DMS 273 (cell line): ENCODE data around the gene SLC5A6.

Experiments
- DNase-seq: peaks from one replicate; lab custom pipeline; 2025; ENCODE audit not compliant: unreplicated experiment; lab: John Stamatoyannopoulos, UW

SLC5A6 gene

GRCh38 chr2:27237341-27237945, 25.4 kb upstream of the SLC5A6 start:
- no peak for DNase-seq

DNA sequence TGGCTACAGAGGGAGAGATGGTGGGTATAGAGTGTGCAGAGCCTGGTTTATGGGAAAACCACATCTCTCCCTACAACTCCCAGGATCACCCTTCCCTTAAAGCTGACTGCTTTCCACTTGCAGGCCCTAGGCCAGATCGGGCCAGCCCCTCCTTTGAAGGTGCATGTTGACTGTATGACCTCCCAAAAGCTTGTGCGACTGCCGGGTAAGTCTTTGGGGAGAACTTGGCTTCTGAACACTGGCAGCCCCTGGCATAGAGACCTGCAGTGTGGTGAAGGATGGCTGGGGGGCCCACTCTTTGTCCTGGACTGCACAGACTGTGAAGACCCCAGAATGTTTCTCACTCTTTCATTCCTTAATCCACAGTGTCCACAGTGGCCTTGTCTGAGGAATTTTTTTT, 24.6 kb upstream of the SLC5A6 start:
- no peak for DNase-seq

- DNase-seq: no peak
Measured at GRCh38 chr2:27236136-27236535, 24.1 kb upstream of the SLC5A6 start.

- DNase-seq: no peak
Measured at GRCh38 chr2:27233341-27233740, 21.3 kb upstream of the SLC5A6 start.

DNA sequence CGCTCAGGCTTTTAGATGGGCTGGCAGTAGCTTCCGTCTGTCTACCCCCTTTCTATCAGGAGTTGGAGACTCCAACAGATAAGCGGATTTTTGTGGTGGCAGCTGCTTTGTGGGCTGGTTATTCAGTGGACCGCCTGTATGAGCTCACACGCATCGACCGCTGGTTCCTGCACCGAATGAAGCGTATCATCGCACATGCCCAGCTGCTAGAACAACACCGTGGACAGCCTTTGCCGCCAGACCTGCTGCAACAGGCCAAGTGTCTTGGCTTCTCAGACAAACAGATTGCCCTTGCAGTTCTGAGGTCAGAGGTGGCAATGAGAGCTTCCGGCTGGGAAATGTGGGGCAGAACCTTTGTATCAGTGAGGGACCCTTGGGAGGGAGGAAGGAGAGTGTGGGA, 19.9 kb upstream of the SLC5A6 start:
- DNase-seq: no peak

GRCh38 chr2:27227501-27227900, 15.4 kb upstream of the SLC5A6 start:
- DNase-seq: no peak

DNA sequence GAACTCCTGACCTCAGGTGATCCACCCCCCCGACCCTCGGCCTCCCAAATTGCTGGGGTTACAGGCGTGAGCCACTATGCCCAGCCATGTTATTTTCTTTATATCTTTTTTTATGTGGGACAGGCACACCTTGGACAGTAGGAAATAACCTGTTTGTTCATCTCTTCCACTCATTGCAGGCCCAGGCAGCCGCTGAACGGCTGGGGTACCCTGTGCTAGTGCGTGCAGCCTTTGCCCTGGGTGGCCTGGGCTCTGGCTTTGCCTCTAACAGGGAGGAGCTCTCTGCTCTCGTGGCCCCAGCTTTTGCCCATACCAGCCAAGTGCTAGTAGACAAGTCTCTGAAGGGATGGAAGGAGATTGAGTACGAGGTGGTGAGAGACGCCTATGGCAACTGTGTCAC, 13.5 kb upstream of the SLC5A6 start:
- DNase-seq: no peak

DNA sequence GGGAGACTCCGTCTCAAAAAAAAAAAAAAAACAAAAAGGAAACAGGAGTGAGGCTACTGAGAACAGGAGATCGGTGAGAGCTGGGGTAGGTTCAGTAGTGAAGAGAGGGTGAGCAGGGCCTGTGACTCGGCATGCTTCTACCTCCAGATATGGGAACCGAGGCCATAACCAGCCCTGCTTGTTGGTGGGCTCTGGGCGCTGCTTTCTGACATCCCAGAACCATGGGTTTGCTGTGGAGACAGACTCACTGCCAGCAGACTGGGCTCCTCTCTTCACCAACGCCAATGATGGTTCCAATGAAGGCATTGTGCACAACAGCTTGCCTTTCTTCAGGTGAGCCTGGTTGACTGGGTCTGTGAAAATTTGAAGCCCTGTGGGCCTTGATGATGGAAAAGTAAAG, 11.3 kb upstream of the SLC5A6 start:
- no peak for DNase-seq

GRCh38 chr2:27222407-27222806, 10.3 kb upstream of the SLC5A6 start:
- no peak for DNase-seq

- DNase-seq: no peak
Measured at GRCh38 chr2:27221166-27221565, 9.1 kb upstream of the SLC5A6 start.

DNA sequence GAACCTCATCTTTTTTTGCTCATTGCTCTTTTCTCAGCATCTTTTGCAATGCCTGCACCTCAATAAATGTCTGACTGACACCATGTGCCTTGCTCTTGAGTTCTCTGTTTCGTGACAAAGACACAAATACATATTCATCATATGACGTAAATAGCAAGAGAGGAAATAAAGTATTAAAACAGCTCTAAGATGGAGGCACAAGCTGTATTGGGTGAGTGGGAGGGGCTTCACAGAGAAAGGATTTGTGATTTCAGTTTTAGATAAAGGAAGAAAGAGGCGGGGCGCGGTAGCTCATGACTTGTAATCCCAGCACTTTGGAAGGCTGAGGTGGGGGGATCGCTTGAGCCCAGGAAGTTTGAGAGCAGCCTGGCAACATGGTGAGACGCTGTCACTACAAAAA, 8.0 kb upstream of the SLC5A6 start:
- DNase-seq: no peak

- DNase-seq: no peak
Measured at GRCh38 chr2:27219091-27219490, 7.0 kb upstream of the SLC5A6 start.

- DNase-seq: no peak
Measured at GRCh38 chr2:27218614-27219013, 6.5 kb upstream of the SLC5A6 start.

DNA sequence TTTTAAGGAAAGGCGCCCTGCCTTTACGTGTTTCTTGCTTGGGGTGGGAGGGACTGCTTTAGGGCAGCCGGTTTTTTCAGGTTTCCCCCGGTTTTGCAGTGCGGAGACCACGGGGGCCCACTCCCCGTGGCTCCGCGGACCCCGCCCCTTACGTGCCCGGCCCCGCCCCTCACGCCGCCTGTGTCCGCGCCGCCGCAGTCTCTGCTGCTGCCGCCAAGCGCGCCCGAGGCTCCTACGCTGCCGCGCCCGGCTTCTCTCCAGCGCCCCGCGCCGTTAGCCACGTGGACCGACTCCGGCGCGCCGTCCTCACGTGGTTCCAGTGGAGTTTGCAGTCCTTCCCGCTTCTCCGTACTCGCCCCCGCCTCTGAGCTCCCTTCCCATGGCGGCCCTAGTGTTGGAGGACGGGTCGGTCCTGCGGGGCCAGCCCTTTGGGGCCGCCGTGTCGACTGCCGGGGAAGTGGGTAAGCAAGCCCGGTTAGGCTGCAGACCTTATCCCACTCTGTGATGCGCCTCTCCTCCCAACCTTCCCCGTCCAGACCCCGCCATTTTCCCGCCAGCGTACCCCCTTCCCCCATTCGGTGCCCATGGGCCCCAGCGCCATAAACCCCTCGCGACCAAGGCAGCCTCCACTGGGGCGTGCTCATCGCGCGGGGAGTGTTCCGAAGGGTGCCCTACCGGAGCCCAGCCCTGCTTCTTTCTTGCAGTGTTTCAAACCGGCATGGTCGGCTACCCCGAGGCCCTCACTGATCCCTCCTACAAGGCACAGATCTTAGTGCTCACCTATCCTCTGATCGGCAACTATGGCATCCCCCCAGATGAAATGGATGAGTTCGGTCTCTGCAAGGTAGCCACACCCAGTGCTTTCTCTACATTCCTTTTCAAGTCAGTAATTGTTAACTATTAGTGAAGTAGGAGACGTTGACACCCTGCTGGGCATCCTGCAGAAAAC, 5.4 kb upstream of the SLC5A6 start, which contains the start of gene CAD:
TSS of gene CAD (plus strand) at position 197 of the 949 bp plus-strand sequence. CDS start at position 380, 183 bp downstream.
- DNase-seq: peak; percentile 96

- no peak for DNase-seq
Measured at GRCh38 chr2:27216416-27217137, 4.5 kb upstream of the SLC5A6 start.

- no peak for DNase-seq
Measured at GRCh38 chr2:27214941-27215340, 2.9 kb upstream of the SLC5A6 start.

- peak; percentile 81 for DNase-seq
Measured at GRCh38 chr2:27212626-27213471, 781 bp upstream of the SLC5A6 start.

DNA sequence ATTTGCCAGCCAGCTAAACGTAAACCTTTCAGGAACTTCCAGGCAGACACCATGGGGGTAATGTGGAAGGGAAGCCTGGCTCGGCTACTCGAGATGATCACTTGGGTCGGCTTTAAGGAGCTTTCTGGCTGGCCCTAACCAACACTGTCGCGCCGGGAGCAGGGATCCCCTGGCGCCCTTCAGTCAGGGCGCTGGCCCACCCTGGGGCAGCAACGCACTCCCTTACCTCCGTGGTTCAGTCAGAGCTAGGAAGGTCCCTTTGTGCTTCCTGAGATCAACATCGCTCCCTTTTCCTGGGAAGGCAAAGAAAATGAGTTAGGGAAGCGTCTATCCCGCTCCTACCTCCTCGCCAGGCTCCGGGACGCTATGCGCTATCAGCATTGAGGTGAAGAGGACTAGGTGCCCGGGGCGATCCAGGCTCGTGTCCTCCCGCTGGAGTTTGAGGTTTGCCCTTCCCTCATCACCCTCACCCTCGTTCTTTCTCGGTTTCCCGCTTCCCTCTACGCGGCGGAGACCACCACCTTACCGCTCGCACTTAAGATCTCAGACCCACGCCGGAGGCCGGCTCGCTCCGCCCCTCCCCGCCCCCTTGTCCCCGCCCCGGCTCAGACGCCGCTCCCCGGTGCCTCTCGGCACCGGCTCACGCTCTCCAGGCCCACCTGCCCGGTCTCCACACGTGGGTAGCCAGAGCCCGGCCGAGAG, 676 bp downstream of the SLC5A6 start:
- no peak for DNase-seq

- no peak for DNase-seq
Measured at GRCh38 chr2:27209621-27210401, 2.3 kb downstream of the SLC5A6 start.
